Colonic mucosa (tissue), 4 donors: ENCODE data around the gene PHOSPHO1. TPM values are rescaled to one million over a fixed set of nuclear protein-coding genes. Genes with fewer than 3 reads are reported as not detected.

Experiments
- DNase-seq: peaks from one replicate; pipeline ENCODE4 v3.0.0-alpha.2; 2020
- H3K27ac ChIP-seq: fragments of 200-600 bp; one replicate; pipeline ENCODE4 v1.8.0; 2021
- H3K27me3 ChIP-seq: fragments of 200-600 bp; one replicate; pipeline ENCODE4 v1.8.0; 2021
- H3K36me3 ChIP-seq: fragments of 200-600 bp; one replicate; pipeline ENCODE4 v1.8.0; 2021
- H3K4me1 ChIP-seq: fragments of 200-600 bp; one replicate; pipeline ENCODE4 v1.8.0; 2021; ENCODE audit warnings: mild to moderate bottlenecking
- H3K4me3 ChIP-seq: fragments of 200-600 bp; one replicate; pipeline ENCODE4 v1.8.0; 2021
- H3K9ac ChIP-seq, 2 donors: one replicate each; pipeline ENCODE4 v1.7.0; 2013; ENCODE audit warnings: control low read depth in 2 of 2, low read depth in 2 of 2, low read length in 2 of 2
- H3K9me3 ChIP-seq: fragments of 200-600 bp; one replicate; pipeline ENCODE4 v1.8.0; 2021
- intact Hi-C: fragments of 100-400 bp; cut with DNase I; formaldehyde crosslinking; loops from one replicate; pipeline ENCODE4 v1.14.1; 2022
- total RNA-seq, 2 donors: library from RNA; stranded (reverse); fragmentation: NEBNext Ultra II Directional in 1 of 2; extraction: Animal tissue kit (Norgen Biotek cat#: 25700) in 1 of 2; gene quantifications; one replicate each; pipeline ENCODE4 v1.2.1, GENCODE V29; 2021
- TF ChIP-seq, protein P1 (sequence below): fragments of 200-600 bp; IDR thresholded peaks from one replicate; pipeline ENCODE4 v1.8.0; 2022; ENCODE audit warnings: antibody characterized with exemption, mild to moderate bottlenecking
- donor health status: healthy.
- donor health status: DM: no; HTN: no; CAD: no.
- donor health status: DM: no; HTN: no; CAD: no.

The PHOSPHO1 gene
- total RNA-seq, 2 donors from 2014 or later: not detected

GRCh38 chr17:49216953-49217650, 13.5 kb downstream of the PHOSPHO1 start:
- Histone ChIP-seq H3K4me3 (no peak overlapping the region), H3K9me3 (no peaks in the 10 kb centered on the region), H3K27me3 (no peaks in the 10 kb centered on the region), H3K9ac (no peak overlapping the region), H3K27ac (peak overlapping the region; percentile 70), H3K4me1 (no peaks in the 10 kb centered on the region), H3K36me3 (no peaks in the 10 kb centered on the region)
- peak; percentile 77 for DNase-seq
- TF ChIP-seq, protein P1, sequence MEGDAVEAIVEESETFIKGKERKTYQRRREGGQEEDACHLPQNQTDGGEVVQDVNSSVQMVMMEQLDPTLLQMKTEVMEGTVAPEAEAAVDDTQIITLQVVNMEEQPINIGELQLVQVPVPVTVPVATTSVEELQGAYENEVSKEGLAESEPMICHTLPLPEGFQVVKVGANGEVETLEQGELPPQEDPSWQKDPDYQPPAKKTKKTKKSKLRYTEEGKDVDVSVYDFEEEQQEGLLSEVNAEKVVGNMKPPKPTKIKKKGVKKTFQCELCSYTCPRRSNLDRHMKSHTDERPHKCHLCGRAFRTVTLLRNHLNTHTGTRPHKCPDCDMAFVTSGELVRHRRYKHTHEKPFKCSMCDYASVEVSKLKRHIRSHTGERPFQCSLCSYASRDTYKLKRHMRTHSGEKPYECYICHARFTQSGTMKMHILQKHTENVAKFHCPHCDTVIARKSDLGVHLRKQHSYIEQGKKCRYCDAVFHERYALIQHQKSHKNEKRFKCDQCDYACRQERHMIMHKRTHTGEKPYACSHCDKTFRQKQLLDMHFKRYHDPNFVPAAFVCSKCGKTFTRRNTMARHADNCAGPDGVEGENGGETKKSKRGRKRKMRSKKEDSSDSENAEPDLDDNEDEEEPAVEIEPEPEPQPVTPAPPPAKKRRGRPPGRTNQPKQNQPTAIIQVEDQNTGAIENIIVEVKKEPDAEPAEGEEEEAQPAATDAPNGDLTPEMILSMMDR: no peak
- intact Hi-C loops: no loop called here

DNA sequence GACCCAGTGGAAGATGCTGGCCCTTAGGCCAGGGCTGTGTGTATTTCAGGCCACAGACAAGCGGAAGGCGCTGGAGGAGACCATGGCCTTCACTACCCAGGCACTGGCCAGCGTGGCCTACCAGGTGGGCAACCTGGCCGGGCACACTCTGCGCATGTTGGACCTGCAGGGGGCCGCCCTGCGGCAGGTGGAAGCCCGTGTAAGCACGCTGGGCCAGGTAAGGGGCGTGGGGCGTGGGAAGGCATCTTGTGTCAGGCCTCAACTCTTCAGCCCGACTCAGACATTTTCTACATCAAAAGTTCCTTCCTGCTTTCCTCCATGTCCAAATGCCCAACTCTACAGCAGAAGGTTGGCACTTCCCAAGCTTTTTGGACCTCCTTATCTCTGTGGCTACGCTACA, 14.1 kb downstream of the PHOSPHO1 start:
- no peaks in the 10 kb centered on the region for H3K36me3 ChIP-seq
- intact Hi-C loops: no loop called here
- no peaks in the 10 kb centered on the region for H3K9me3 ChIP-seq
- TF ChIP-seq, protein P1: no peak
- H3K27ac ChIP-seq: peak overlapping the region; percentile 70
- H3K4me3 ChIP-seq: no peak overlapping the region
- peak overlapping the region; percentile 35 to 49 for H3K9ac ChIP-seq
- no peaks in the 10 kb centered on the region for H3K27me3 ChIP-seq
- DNase-seq: no peak
- H3K4me1 ChIP-seq: no peaks in the 10 kb centered on the region

DNA sequence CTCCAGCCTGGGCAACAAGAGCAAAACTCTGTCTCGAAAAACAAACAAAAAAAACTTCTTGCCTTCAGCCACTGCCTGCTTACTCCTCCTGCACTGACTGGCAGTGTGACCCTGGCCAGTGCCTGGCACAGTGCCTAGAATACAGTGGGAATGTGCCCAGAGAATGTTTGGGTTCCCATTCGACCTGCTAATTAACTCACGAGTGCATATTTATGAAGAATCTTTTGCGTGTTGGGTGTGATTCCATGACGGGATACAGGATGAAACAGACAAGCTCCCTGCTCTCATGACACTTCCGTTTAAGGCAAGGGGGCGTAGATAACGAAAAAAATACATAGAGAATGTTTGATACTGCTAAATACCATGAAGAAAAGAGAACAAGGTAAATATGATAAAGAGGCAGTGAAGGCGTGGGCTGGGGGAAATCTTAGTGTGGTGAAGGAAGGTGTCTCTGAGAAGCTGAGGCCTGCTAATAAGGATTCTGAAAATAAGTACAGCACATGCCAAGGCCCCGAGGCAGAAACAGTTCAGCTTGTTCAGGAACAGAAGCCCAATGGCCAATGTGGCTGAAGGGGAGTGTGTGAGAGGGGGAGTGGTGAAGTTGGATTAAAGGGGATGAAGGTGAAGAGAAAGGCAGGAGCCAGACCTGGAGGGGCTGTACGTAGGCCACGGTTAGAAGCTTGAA, 15.8 kb downstream of the PHOSPHO1 start:
- no peak for DNase-seq
- no peaks in the 10 kb centered on the region for H3K9me3 ChIP-seq
- H3K4me1 ChIP-seq: no peaks in the 10 kb centered on the region
- TF ChIP-seq, protein P1: no peak
- H3K9ac ChIP-seq: no peak overlapping the region
- H3K36me3 ChIP-seq: no peaks in the 10 kb centered on the region
- peak overlapping the region; percentile 19 for H3K27ac ChIP-seq
- intact Hi-C loops: no loop called here
- no peaks in the 10 kb centered on the region for H3K27me3 ChIP-seq
- no peak overlapping the region for H3K4me3 ChIP-seq

DNA sequence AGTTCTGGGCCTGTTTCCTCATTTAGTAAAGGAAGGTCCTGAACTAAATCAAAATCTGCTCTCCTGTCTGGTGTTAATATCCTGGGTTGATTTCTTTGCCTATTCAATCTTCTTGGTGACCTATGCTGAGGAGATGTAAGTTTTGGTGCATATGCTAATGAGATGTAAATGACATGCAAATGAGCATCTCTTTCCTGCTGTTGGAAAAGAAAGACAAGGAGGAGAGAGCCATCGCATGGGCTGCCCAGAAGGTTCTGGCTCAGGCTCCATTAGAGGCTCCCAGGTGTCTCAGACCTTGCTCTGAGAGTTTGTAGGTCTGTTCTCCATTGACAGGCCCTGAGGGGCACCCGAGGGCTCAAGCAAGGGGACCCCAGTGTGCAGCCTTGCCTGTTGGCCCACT, 16.7 kb downstream of the PHOSPHO1 start:
- TF ChIP-seq, protein P1: no peak
- Histone ChIP-seq H3K27ac (peak overlapping the region; percentile 4), H3K27me3 (no peaks in the 10 kb centered on the region), H3K4me1 (no peaks in the 10 kb centered on the region), H3K36me3 (no peaks in the 10 kb centered on the region), H3K9ac (no peak overlapping the region), H3K9me3 (no peaks in the 10 kb centered on the region), H3K4me3 (no peak overlapping the region)
- intact Hi-C loops: no loop called here
- no peak for DNase-seq

DNA sequence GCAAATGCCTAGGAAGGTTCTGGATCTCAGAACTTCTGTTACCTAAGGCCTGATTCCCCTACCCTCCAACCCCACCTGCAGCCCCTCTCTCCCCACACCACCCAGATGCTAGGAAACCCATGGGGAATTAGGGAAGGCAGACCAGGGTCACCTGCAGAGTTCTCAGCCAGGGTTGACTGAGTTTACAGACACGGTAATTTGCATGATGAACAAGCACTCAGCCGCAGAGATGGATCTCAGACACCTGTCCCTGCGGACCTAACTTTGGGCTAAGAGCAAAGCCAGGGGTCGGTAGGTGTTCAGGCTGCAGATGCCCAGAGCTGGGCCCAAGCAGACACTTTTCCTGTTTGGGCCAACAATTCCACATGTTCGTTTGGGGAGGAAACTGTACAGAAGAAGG, 17.2 kb downstream of the PHOSPHO1 start:
- intact Hi-C loops: no loop called here
- Histone ChIP-seq H3K4me3 (no peak overlapping the region), H3K27me3 (no peaks in the 10 kb centered on the region), H3K9ac (no peak overlapping the region), H3K4me1 (no peaks in the 10 kb centered on the region), H3K36me3 (no peaks in the 10 kb centered on the region), H3K9me3 (no peaks in the 10 kb centered on the region), H3K27ac (peak overlapping the region; percentile 4)
- no peak for DNase-seq
- TF ChIP-seq, protein P1: no peak
